ENCODE data around the gene KIF5A.

GRCh38 chr12:57607958-57608663 lies 58.3 kb downstream of the KIF5A start:
- TF ChIP-seq, protein P1, sequence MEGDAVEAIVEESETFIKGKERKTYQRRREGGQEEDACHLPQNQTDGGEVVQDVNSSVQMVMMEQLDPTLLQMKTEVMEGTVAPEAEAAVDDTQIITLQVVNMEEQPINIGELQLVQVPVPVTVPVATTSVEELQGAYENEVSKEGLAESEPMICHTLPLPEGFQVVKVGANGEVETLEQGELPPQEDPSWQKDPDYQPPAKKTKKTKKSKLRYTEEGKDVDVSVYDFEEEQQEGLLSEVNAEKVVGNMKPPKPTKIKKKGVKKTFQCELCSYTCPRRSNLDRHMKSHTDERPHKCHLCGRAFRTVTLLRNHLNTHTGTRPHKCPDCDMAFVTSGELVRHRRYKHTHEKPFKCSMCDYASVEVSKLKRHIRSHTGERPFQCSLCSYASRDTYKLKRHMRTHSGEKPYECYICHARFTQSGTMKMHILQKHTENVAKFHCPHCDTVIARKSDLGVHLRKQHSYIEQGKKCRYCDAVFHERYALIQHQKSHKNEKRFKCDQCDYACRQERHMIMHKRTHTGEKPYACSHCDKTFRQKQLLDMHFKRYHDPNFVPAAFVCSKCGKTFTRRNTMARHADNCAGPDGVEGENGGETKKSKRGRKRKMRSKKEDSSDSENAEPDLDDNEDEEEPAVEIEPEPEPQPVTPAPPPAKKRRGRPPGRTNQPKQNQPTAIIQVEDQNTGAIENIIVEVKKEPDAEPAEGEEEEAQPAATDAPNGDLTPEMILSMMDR (IDR thresholded peaks at IDR 0.05; ENCODE audit: insufficient read depth, low read length, poor library complexity, severe bottlenecking): no peak
- no peak for TF ChIP-seq EZH2phosphoT487 (conservative IDR thresholded peaks at IDR 0.05; ENCODE audit: low read length)

All from SU-DHL-6 (cell line).